CD4-positive, alpha-beta memory T cell (primary cell): ENCODE data around the gene NR1D1. TPM values are rescaled to one million over a fixed set of nuclear protein-coding genes. Genes with fewer than 3 reads are reported as not detected.

ENCODE experiments used
- CTCF ChIA-PET: fragments of 350-600 bp; sonication (Branson Sonifier 250); formaldehyde crosslinking; loops from one replicate; lab custom pipeline; 2021; ENCODE audit warnings: inconsistent platforms; ENCODE audit not compliant: partially characterized antibody; lab: Charles Lee
- POLR2A ChIA-PET: fragments of 350-600 bp; sonication (Branson Sonifier 250); formaldehyde crosslinking; loops from one replicate; lab custom pipeline; 2021; ENCODE audit not compliant: partially characterized antibody; lab: Charles Lee
- DNase-seq, 5 donors: peaks; one replicate each; pipeline versions ENCODE4 v3.0.0 to v3.0.0-alpha.2; 2020 to 2022; ENCODE audit warnings: mixed read lengths in 1 of 5
- H3K27ac ChIP-seq: one replicate; pipeline ENCODE4 v1.7.0; 2013; ENCODE audit warnings: low read depth, low read length
- H3K27me3 ChIP-seq: 2 replicates; pipeline ENCODE4 v1.7.0; 2013; ENCODE audit warnings: mild to moderate bottlenecking, low read length, moderate library complexity; ENCODE audit not compliant: insufficient read depth
- H3K36me3 ChIP-seq: 2 replicates; pipeline ENCODE4 v1.7.0; 2013; ENCODE audit warnings: mild to moderate bottlenecking, low read length, moderate library complexity; ENCODE audit not compliant: insufficient read depth
- H3K4me1 ChIP-seq: 2 replicates; pipeline ENCODE4 v1.7.0; 2013; ENCODE audit warnings: mild to moderate bottlenecking, low read length, moderate library complexity; ENCODE audit not compliant: insufficient read depth
- H3K4me3 ChIP-seq, 2 donors: one replicate each; pipeline ENCODE4 v1.7.0; 2013; ENCODE audit warnings: low read length in 2 of 2, mild to moderate bottlenecking in 1 of 2
- H3K9me3 ChIP-seq, 2 donors: one replicate each; pipeline ENCODE4 v1.7.0; 2013; ENCODE audit warnings: low read length in 2 of 2, control low read depth in 1 of 2; ENCODE audit not compliant: control insufficient read depth in 1 of 2
- H3K27ac Mint-ChIP-seq, 7 donors: one replicate each; pipeline ENCODE4 v1.8.0; 2020 to 2021; ENCODE audit warnings: mixed read lengths in 7 of 7, mild to moderate bottlenecking in 6 of 7, inconsistent platforms in 3 of 7, moderate library complexity in 3 of 7
- H3K27me3 Mint-ChIP-seq, 2 donors: one replicate each; pipeline ENCODE4 v1.8.0; 2020 to 2021; ENCODE audit warnings: mixed read lengths in 2 of 2
- H3K36me3 Mint-ChIP-seq, 2 donors: one replicate each; pipeline ENCODE4 v1.8.0; 2020 to 2021; ENCODE audit warnings: mixed read lengths in 2 of 2, inconsistent platforms in 1 of 2, mild to moderate bottlenecking in 1 of 2
- H3K4me1 Mint-ChIP-seq, 4 donors: one replicate each; pipeline ENCODE4 v1.8.0; 2020 to 2021; ENCODE audit warnings: mixed read lengths in 4 of 4, mild to moderate bottlenecking in 1 of 4
- H3K4me3 Mint-ChIP-seq, 8 donors: one replicate each; pipeline ENCODE4 v1.8.0; 2020 to 2021; ENCODE audit warnings: mixed read lengths in 8 of 8, mild to moderate bottlenecking in 7 of 8, moderate library complexity in 6 of 8, inconsistent platforms in 3 of 8
- H3K9me3 Mint-ChIP-seq, 8 donors: one replicate each; pipeline ENCODE4 v1.8.0; 2020 to 2021; ENCODE audit warnings: mixed read lengths in 8 of 8, mild to moderate bottlenecking in 5 of 8, inconsistent platforms in 3 of 8, moderate library complexity in 1 of 8
- intact Hi-C: fragments of 100-400 bp; cut with micrococcal nuclease; formaldehyde crosslinking; loops from one replicate; pipeline ENCODE4 v1.15.1; 2023
- polyA plus RNA-seq, 2 donors: library from polyadenylated mRNA; unstranded; fragments of 300-500 nt; fragmentation: Illumina TruSeq; gene quantifications; one replicate each; pipeline ENCODE4 v1.2.3, GENCODE V29; 2021
- total RNA-seq, 2 experiments: library from RNA; stranded (reverse); gene quantifications; one replicate each; pipeline ENCODE4 v1.2.3, GENCODE V29; 2021

The NR1D1 gene
- total and polyA plus RNA-seq, 4 experiments from 2014 or later, result 5.7 to 15.1 (median 13.6) TPM

- intact Hi-C loops, result no loop called here
- Mint-ChIP-seq H3K27ac (peak overlapping the region in 6 of 7 donors; percentile 15 to 90 (median 70)), H3K9me3 (no peaks in the 10 kb centered on the region), H3K4me1 (peaks cover 5 to 18% (median 9%) of the 10 kb centered on the region in 4 donors), H3K27me3 (no peaks in the 10 kb centered on the region), H3K4me3 (no peak overlapping the region), H3K36me3 (peaks cover 55 to 76% of the 10 kb centered on the region in 2 donors)
- H3K4me3 ChIP-seq, result no peak overlapping the region
- CTCF ChIA-PET, result interaction anchor here (0.8 to 2.3 kb wide), 6 partner anchors 9 to 59 kb away, joined by 3 to 9 read pairs (median 3); no protein-coding TSS in a partner anchor
- H3K9me3 ChIP-seq, result no peaks in the 10 kb centered on the region
- H3K27me3 ChIP-seq, result no peaks in the 10 kb centered on the region
- peaks cover 6% of the 10 kb centered on the region for H3K4me1 ChIP-seq
- no peak overlapping the region for H3K27ac ChIP-seq
- peaks cover 57% of the 10 kb centered on the region for H3K36me3 ChIP-seq
- POLR2A ChIA-PET, result interaction anchor here (1.0 to 3.9 kb wide), 4 partner anchors 11 to 23 kb away, joined by 3 to 34 read pairs (median 4); partner anchors contain the start of gene MSL1
- no peak for DNase-seq
Measured at GRCh38 chr17:40134184-40134583, 33.8 kb upstream of the NR1D1 start.

GRCh38 chr17:40130352-40131042 lies 30.1 kb upstream of the NR1D1 start:
- Histone ChIP-seq H3K4me1 (peaks cover 2% of the 10 kb centered on the region), H3K27ac (no peak overlapping the region), H3K4me3 (no peak overlapping the region), H3K36me3 (peaks cover 57% of the 10 kb centered on the region), H3K9me3 (no peaks in the 10 kb centered on the region), H3K27me3 (no peaks in the 10 kb centered on the region)
- ChIA-PET POLR2A (interaction anchor here (0.5 to 14.4 kb wide), 3 partner anchors 8 to 18 kb away, joined by 3 to 178 read pairs (median 5); partner anchors contain the start of gene CASC3), CTCF (interaction anchor here (1.3 kb wide), 1 partner anchor 17 kb away, joined by 4 read pairs; no protein-coding TSS in a partner anchor)
- Mint-ChIP-seq H3K27ac (peak overlapping the region; percentile 38 to 89 (median 57)), H3K27me3 (no peaks in the 10 kb centered on the region), H3K36me3 (peaks cover 61 to 80% of the 10 kb centered on the region in 2 donors), H3K9me3 (no peaks in the 10 kb centered on the region), H3K4me1 (peaks cover 7 to 17% (median 11%) of the 10 kb centered on the region in 4 donors), H3K4me3 (no peak overlapping the region)
- intact Hi-C loops, result no loop called here
- DNase-seq, result no peak

GRCh38 chr17:40129498-40129897 lies 29.1 kb upstream of the NR1D1 start:
- Mint-ChIP-seq H3K9me3 (no peaks in the 10 kb centered on the region), H3K27me3 (no peaks in the 10 kb centered on the region), H3K27ac (peak overlapping the region in 5 of 7 donors; percentile 52 to 65 (median 61)), H3K4me3 (peak overlapping the region in 1 of 8 donors; percentile 18), H3K4me1 (peaks cover 11 to 18% (median 14%) of the 10 kb centered on the region in 4 donors), H3K36me3 (peaks cover 51 to 72% of the 10 kb centered on the region in 2 donors)
- DNase-seq, result no peak
- Histone ChIP-seq H3K9me3 (no peaks in the 10 kb centered on the region), H3K4me3 (no peak overlapping the region), H3K27ac (no peak overlapping the region), H3K36me3 (peaks cover 47% of the 10 kb centered on the region), H3K27me3 (no peaks in the 10 kb centered on the region), H3K4me1 (peaks cover 11% of the 10 kb centered on the region)
- CTCF ChIA-PET, result no interaction called here
- intact Hi-C loops, result no loop called here
- POLR2A ChIA-PET, result interaction anchor here (0.6 to 14.4 kb wide), 4 partner anchors 9 to 399 kb away, joined by 3 to 178 read pairs (median 3); partner anchors contain the start of genes CASC3 and MIEN1

- peak overlapping the region; percentile 75 to 96 (median 85) for H3K27ac Mint-ChIP-seq
- peaks cover 18 to 35% of the 10 kb centered on the region in 2 donors for H3K36me3 Mint-ChIP-seq
- intact Hi-C loops, result no loop called here
Measured at GRCh38 chr17:40124279-40125141, 24.1 kb upstream of the NR1D1 start.

GRCh38 chr17:40123811-40124114 lies 23.4 kb upstream of the NR1D1 start:
- Mint-ChIP-seq H3K9me3 (peaks cover 0 to 2% (median 0%) of the 10 kb centered on the region in 8 donors), H3K27me3 (no peaks in the 10 kb centered on the region), H3K27ac (peak overlapping the region; percentile 83 to 96 (median 93)), H3K4me1 (peaks cover 19 to 45% (median 30%) of the 10 kb centered on the region in 4 donors), H3K36me3 (peaks cover 12 to 28% of the 10 kb centered on the region in 2 donors), H3K4me3 (peak overlapping the region; percentile 90 to 99 (median 92))
- intact Hi-C loops, result no loop called here
- Histone ChIP-seq H3K4me1 (peaks cover 35% of the 10 kb centered on the region), H3K4me3 (peak overlapping the region; percentile 86 to 98), H3K36me3 (peaks cover 6% of the 10 kb centered on the region), H3K27me3 (no peaks in the 10 kb centered on the region), H3K9me3 (no peaks in the 10 kb centered on the region), H3K27ac (peak overlapping the region; percentile 78)
- ChIA-PET CTCF (interaction anchor here (1.0 to 7.6 kb wide), 12 partner anchors 9 to 98 kb away, joined by 3 to 95 read pairs (median 6); partner anchors contain the start of genes CASC3 and THRA), POLR2A (interaction anchor here (0.5 to 14.4 kb wide), 25 partner anchors 10 to 143 kb away, joined by 3 to 178 read pairs (median 4); partner anchors contain the start of genes CASC3, MED24, NR1D1 and PSMD3)
- DNase-seq, result no peak

More at GRCh38 chr17:40124279-40125141, 24.1 kb upstream of the NR1D1 start:
- Mint-ChIP-seq H3K4me3 (peak overlapping the region; percentile 90 to 99 (median 92)), H3K4me1 (peaks cover 19 to 45% (median 30%) of the 10 kb centered on the region in 4 donors), H3K27me3 (no peaks in the 10 kb centered on the region), H3K9me3 (peaks cover 0 to 2% (median 0%) of the 10 kb centered on the region in 8 donors)
- no peaks in the 10 kb centered on the region for H3K27me3 ChIP-seq
- H3K9me3 ChIP-seq, result no peaks in the 10 kb centered on the region
- no peak for DNase-seq
- peak overlapping the region; percentile 86 to 98 for H3K4me3 ChIP-seq
- CTCF ChIA-PET, result interaction anchor here (0.7 to 7.6 kb wide), 12 partner anchors 8 to 98 kb away, joined by 3 to 95 read pairs (median 6); partner anchors contain the start of genes CASC3 and THRA
- H3K27ac ChIP-seq, result peak overlapping the region; percentile 78
- POLR2A ChIA-PET, result interaction anchor here (0.8 to 14.4 kb wide), 21 partner anchors 9 to 144 kb away, joined by 3 to 178 read pairs (median 7); partner anchors contain the start of genes CASC3, MED24, NR1D1 and PSMD3
- peaks cover 35% of the 10 kb centered on the region for H3K4me1 ChIP-seq
- peaks cover 12% of the 10 kb centered on the region for H3K36me3 ChIP-seq

- DNase-seq, result peak; percentile 49 to 65 (median 52)
- Mint-ChIP-seq H3K36me3 (peaks cover 12 to 28% of the 10 kb centered on the region in 2 donors), H3K9me3 (peaks cover 0 to 2% (median 0%) of the 10 kb centered on the region in 8 donors), H3K4me3 (peak overlapping the region; percentile 90 to 99 (median 92)), H3K27ac (peak overlapping the region; percentile 83 to 96 (median 93)), H3K4me1 (peaks cover 20 to 45% (median 32%) of the 10 kb centered on the region in 4 donors), H3K27me3 (no peaks in the 10 kb centered on the region)
- peaks cover 6% of the 10 kb centered on the region for H3K36me3 ChIP-seq
- ChIA-PET CTCF (interaction anchor here (0.7 to 7.6 kb wide), 14 partner anchors 10 to 97 kb away, joined by 3 to 95 read pairs (median 6); partner anchors contain the start of genes CASC3 and THRA), POLR2A (interaction anchor here (0.5 to 14.4 kb wide), 33 partner anchors 10 to 143 kb away, joined by 3 to 178 read pairs (median 4); partner anchors contain the start of genes CASC3, MED24, NR1D1 and PSMD3)
- no peaks in the 10 kb centered on the region for H3K27me3 ChIP-seq
- H3K27ac ChIP-seq, result peak overlapping the region; percentile 78
- intact Hi-C loops, result loop anchor here (1.0 kb wide), 1 partner anchor 17 kb away; the partner anchor contains the start of gene CASC3
- H3K4me3 ChIP-seq, result peak overlapping the region; percentile 86 to 98
- peaks cover 35% of the 10 kb centered on the region for H3K4me1 ChIP-seq
- no peaks in the 10 kb centered on the region for H3K9me3 ChIP-seq
Measured at GRCh38 chr17:40122999-40123810, 22.8 kb upstream of the NR1D1 start.
